Islet precursor cell (in vitro differentiated cells): ENCODE data around the gene ANAPC1.
A peak's percentile ranks its signal among the peaks of the same experiment; 100 is the strongest.
"Not testable (repeated sequence)": the region's sequence is repeated elsewhere in the genome, so short reads cannot be mapped to it uniquely, and the experiment has no call there.

Experiments
- DNase-seq: peaks from one replicate; pipeline ENCODE4 v3.0.0-alpha.2; 2018

ANAPC1 gene

DNA sequence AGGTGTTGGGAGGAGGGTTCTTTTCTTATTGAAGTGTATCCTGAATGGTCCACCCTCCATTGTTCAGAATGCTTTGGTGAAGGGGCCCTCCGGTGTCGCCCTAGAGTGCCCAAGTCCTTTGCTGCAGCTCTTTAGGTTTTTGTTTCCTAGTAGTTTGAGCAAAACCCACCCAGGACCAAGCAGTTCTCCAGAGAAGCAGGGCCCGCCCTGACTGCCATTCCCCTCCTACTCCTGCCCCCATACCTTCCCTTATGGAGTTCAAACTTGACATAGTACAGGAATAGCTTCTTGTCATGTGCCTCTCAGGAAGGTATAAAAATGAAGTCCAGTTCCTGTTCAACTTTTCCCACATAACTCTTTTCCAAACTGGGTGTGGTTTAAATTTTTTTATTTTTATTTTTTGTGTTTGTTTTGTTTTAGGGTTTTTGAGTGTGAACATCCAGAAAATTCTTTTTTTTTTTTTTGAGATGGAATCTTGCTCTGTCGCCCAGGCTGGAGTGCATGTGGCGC, 20.0 kb upstream of the ANAPC1 start:
- DNase-seq, result no peak

DNA sequence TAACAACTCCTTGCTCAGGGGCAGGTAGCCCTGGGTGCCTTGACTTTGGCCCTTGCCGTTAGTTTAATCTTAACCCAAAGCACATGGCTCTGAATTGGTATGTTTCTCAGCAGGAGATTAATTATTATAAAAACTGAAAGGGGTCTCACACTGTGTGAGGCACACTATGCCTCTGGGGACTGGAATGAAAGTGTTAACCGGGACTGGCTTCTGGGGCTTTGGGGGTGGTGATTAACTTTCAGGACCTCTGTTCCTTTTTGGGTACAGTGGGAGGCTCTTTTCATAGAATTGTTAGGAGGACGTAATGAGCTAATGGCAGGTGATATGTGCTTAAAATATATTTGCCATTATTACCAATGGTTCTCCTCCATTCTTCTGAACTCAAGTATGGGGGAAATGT, 19.5 kb upstream of the ANAPC1 start:
- no peak for DNase-seq

DNA sequence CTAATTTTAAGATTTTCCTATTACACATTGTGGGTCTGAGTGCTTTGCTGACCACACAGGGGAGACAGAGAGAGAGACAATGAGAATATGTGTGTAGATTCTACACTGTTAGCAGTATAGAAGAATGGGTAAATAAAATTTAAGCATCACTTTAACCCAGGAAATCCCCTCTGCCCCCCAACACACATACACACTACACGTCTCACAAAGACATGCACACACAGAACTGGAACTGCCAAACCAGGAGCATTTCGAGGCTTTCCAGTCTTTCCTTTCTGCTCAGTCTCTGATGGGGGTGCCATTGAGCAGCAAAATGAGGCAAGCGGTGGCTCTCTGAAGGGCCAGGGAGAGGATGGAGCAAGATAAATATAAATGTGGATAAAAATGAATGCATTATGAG, 16.9 kb upstream of the ANAPC1 start:
- DNase-seq, result no peak

DNA sequence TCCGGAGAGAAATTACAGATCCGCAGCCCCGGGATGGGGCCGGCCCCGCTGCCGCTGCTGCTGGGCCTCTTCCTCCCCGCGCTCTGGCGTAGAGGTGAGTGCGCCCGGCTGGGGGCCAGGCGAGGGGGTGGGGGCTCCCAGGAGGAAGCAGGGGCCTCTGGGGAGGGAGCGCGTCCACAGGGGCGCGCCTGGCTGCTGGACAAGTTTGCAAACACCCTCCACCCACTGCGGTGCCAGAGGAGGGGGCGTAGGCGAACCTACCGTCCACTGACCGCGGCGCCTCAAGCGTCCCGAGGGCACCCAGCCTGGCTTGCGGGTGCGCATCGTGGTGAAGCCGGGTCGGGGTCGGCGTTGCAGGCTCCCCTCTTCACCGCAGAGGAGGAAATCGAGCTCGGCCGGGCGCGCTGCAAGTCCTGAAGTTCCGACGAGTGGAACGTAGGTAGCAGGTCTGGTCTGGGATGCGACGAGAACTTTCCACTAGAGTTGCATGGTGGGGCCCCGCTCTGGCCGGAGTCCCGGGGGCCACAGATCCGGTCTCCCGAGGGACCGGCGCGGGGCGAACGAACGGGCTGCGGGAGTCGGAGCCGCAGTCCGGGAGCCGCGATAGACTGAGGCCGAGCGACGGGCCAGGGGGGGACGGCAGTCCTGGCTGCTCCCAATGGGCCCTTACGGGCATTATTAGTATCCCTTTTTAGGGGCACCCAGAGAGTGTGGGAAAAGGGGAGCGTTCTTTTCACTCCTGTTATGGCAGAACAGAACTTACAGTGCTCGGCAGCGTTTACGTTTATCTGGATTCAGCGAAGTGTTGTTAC, 14.9 kb upstream of the ANAPC1 start:
- DNase-seq, result no peak

DNA sequence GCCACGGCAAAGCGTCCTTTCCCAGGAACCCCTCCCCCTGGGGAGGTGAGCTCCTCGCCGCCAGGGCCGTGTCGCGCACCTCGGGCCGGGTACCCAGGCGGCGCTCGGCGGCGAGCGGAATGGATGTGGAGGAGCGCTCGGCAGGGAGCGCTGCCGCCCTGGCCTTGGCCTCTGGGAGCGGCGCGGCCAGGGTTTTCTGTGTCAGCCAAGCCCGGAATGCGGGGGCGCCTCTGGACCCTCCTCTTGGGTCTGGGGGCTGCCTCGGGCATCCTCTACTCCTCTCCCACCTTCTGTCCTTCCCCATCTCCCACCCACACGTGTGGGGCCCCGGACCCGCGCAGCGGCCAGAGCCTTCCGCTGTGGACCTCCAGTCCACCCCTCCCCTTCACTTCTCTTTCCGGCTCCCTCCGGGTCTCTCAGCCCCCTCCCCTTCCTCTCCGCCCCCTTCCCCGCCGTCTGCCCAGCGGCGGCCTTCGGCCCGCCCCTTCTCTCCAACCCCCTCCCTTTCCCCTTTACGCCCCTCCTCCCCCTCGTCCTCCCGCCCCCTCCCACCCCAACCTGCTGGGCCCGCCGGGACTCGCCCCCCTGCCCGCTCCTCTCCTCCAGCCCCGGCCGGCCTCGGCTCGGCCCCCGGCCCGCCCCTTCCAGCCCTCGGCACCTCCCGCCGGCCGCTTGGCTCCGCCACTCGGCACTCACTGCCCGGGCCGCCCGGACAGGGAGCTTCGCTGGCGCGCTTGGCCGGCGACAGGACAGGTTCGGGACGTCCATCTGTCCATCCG, 14.1 kb upstream of the ANAPC1 start, which contains the start of gene MERTK:
Gene MERTK (plus strand): TSS at position 684 of the 779 bp plus-strand sequence. CDS start 129 bp downstream, outside the sequence.
- DNase-seq, result peak; percentile 98

DNA sequence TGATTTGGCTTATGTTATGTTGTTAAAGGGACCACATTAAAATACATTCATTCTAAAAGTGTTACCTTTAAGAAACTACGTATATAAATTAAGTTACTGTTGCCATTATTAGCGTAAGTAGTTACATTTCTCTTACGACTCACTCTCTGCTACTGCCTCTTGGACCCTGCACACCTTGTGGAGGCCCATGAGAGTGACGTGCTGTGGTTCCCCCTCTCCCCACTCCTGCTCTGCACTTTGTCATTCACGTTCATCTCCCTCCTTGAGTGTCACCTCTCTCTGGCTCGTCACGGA, 13.6 kb upstream of the ANAPC1 start:
- DNase-seq, result no peak

DNA sequence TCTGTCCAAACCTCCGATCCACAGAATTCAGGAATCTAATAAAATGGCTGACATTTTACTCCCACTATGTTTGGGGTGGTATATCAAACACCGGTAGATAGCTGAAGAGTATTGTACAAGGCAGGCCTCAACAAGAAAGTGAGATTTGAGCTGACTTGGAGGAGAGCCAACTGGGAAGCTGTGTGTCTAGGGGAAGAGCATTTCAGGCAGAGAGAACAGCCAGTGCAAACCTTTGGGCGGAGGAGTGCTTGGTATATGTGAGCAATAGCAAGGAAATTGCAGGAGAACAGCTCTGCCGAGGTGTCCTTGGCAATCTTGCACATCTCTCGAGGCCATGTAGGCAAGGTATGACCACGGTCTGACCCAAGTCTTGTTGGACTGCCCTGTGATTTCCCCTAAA, 12.6 kb upstream of the ANAPC1 start:
- no peak for DNase-seq

DNA sequence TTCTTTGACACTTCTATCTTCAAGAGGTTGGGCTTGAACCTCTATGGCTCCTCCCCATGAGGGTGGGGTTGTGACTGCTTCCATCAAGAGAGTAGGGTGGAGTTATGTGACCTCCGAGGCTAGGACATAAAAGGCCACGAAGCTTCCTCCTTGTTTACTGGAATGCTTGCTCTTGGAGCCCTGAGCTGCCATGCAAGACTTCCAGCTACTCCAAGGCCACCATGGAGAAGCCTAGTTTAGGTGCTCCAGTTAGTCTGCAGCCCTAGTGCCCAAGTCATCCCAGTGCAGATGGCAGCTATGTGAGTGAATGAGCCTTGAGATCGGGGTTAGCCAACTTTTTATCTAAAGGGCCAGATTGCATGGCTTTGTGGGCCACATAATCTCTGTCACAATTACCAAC, 12.0 kb upstream of the ANAPC1 start:
- DNase-seq, result no peak

DNA sequence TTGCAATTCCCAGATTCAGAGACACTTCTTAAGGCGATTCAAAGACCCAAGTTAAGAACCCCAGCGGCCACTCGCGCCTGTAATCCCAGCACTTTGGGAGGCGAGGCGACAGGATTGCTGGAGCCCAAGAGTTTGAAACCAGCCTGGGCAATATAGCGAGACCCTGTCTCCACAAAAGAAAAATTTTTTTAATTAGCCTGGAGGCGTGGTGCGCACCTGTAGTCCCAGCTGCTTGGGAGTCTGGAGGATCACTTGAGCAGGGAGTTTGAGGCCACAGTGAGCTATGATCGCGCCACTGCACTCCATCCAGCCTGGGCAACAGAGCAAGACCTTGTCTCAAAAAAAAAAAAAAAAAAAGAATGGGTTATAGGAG, 585 bp upstream of the ANAPC1 start:
- no peak for DNase-seq

DNA sequence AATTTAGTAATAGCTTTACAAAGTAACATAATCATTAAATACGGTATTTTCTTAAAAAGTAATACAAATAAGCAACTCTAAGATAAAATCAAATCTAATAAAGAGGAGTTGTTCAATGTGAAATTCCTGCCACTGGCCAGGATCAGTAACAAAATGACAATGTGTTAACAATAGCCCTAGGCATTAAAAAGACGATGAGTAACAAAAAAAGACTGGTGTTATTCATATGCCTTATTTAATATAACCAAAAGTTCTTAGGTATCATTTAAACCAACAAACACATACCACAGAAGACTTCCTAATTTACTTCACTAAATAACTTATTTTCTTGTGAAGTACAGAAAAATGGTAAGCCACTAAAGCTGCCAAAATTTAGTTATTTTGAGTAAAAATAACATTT, 11.2 kb downstream of the ANAPC1 start:
- DNase-seq, result not testable (repeated sequence)

DNA sequence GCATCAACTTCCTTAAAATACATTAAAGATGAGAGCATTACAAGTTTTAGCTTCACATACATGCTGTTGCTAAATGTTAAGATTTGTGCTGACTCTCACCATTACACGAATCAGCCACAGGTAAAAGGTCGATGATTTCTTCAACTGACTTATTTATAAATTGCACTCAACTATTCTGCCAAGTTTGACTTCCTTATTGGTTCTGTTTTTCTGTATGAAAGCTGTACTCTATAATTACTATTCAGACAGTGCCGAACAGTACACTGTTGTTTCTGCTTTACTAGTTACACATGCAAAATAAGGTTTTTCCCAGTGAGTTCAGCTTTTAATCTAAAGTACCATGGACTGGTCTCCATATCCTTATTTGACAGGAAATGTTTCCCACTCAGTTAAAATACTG, 18.9 kb downstream of the ANAPC1 start:
- not testable (repeated sequence) for DNase-seq

DNA sequence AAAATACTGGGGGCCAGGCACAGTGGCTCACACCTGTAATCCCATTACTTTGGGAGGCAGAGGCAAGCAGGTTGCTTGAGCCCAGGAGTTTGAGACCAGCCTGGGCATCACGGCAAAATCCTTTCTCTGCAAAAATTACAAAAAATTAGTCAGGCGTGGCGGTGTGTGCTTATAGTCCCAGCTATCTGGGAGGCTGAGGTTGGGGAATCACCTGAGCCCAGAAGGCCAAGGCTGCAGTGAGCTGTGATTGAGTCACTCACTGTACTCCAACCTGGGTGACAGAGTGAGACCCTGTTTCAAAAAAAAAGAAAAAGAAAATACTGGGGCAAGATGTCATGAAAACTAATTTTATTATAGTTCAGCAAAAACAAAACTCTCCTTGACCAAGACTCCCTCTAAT, 24.0 kb downstream of the ANAPC1 start:
- DNase-seq, result not testable (repeated sequence)

DNA sequence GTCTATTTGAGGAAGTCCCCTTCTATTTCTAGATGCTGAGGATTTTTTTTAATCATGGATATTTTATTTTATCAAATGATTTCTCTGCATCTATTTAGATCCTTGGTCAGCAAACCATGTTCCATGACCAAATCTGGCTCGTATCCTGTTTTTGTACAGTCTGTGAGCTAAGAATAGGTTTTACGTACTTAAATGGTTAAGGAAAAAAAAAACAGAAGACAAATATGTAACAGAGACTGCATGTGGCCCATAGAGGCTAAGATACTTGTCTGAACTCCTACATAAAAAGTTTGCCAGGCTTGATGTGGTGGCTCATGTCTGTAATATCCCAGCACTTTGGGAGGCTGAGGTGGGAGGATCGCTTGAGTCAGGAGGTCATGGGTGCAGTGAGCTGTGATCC, 31.4 kb downstream of the ANAPC1 start:
- DNase-seq, result not testable (repeated sequence)

DNA sequence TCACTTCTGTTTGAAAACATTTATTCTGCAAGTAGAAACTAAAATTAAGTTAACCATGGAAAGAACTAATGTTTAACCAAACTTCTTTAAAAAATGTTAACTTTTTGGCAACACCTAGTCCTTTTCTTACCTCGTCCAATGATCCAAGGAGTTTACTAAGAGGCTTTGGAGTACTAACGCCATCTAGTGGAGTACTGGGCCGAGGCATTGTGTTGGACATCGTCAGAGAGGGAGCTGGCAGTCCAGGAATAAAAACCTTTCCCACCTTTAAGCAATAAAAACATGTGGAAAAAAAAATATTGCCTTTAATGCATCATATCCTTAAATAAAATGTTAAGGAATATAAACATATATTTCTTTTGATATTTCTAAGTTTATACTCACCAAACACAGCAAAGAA, 33.3 kb downstream of the ANAPC1 start:
- not testable (repeated sequence) for DNase-seq

DNA sequence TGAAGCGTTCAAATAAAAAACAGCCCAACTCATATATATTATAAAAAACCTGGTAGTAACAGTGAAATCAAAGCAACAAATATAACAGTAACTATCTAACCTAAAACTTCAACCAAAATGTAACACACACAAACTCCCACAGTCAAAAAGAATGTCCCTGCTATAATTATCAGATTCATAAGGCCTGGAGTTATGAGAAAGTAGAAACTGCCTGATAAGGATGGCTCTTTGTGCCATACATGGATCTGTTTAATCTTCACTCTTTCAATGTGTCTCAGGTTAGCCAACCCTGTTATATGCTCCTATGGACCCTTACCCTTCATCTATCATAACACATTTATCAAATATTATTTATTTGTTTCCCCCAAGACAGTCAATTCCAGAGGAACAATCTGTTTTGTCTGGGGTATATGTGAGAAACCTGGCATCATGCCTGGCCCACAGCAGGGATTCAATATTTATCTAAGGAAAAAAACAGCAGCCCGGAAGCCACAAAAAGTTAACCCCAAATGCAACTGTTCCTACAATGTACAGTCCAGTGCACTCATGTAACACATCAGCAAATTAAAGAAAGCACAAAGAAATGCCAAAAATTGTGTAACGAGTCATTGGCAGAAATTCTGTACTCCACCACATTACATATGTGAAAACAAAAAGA, 44.2 kb downstream of the ANAPC1 start:
- DNase-seq, result not testable (repeated sequence)

DNA sequence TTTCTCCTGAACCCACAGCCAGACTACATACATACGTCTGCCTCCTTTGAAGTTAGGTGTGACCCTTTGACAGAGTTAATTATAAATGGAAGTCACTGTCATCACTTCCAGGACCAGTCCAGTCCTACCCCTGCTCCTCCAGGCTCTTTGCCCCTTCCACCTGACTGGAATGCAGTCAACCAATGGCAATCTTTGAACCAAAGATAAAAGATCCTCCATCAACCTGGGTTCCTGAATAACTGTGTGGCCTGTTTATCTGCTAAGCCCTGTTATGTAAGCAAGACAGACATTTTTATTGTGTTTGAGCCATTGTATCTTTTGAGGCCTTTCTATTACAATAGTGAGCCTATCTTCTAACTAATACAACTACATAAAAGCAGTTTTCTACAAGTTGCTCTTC, 45.0 kb downstream of the ANAPC1 start:
- DNase-seq, result not testable (repeated sequence)

DNA sequence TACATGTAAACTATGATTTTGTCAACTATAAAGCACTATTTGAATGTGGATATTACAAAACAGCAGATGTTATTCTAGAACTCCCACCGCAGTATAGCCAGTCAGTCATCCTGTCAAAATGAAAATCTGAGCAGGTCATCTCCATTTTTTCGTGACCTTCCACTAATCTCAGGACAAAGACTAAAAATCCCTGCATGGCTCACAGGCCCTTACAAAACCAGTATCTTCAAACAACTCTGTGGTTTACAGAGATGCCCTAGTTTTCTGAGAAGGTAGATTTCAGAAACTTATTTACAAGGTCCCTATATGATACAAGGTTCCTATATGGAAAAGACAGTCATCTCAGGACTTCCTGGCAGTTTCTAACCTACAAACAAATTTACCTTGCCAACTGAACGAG, 49.8 kb downstream of the ANAPC1 start:
- DNase-seq, result not testable (repeated sequence)

DNA sequence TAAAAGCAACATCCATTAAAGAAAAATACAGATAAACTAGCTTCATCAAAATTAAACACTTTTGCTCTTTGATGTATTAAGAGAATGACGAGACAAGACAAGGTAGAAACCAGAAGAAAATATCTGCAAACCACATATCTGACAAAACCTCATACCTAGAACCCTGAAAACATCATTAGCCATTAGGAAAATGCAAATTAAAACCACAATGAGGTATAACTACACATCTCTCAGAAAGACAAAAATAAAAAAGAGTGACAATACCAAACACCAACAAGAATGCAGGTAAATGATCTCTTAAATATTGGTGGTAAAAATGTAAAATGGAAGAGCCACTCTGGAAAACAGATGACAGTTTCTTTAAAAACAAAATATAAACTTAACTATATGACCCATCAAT, 53.5 kb downstream of the ANAPC1 start:
- DNase-seq, result not testable (repeated sequence)

DNA sequence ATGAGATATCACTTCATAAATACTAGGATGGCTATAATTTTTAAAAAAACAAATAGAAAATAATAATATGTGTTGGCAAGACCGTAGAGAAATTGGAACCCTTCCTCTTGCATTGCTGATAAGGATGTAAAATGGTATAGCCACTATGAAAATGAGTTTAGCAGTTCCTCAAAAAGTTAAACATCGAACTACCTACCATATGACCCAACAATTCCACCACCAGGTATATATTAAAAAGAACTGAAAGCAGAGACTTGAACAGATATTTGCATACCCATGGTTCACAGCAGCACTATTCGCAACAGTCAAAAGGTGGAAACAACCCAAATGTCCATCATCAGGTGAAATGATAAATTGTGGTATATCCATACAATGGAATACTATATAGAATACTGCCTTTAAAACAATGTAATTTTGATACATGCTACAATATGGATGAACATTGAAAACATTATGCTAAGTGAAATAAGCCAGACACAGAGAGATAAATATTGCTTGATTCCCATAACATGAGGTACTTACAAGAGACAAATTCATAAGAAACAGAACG, 55.7 kb downstream of the ANAPC1 start:
- not testable (repeated sequence) for DNase-seq

DNA sequence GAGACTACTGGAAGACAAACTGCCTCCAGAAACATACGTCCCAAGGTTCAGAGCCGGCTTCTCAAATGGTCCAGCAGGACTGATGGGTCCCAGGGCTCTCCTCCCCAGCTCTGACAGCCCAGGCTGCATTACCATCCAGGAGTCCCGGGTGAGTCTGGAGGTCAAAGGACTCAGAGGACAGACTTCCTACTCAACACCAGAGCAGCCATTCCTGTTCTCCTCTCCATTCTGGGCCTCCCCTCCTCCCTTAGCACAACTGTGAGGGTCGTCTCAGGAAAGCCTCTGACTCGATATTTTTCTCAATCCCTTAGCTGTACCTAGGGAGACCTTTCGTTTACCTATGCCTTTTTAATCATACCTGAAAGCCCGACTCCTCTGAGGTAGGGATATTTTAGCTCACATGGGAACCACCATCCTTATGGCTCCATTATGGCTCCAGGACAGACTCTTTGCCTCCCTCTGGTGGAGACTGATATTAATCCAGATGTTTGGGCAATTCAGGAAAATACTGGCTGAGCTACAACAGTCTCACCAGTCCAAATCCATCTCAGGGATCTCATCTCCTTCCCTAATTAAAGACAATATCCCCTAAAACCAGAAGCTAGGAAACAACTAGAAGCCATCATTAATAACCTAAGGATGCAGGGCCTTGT, 70.9 kb downstream of the ANAPC1 start:
- not testable (repeated sequence) for DNase-seq

DNA sequence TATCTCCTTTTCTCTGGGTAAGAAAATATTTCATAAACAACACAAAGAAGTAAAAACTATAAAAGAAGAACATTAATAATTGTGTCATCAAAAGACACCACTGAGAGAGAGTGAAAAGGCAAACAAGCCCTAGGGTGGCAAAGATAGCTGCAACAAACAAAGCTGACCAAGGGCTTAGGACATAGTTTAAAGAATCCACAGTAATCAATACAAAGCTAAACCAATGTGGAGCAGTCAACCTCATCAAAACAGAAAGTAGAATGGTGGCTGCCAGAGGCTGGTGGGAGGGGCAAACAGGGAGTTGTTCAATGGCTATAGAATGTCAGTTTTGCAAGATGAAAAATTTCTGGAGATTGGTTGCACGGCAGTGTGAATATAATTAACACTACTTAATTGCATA, 93.4 kb downstream of the ANAPC1 start:
- not testable (repeated sequence) for DNase-seq

DNA sequence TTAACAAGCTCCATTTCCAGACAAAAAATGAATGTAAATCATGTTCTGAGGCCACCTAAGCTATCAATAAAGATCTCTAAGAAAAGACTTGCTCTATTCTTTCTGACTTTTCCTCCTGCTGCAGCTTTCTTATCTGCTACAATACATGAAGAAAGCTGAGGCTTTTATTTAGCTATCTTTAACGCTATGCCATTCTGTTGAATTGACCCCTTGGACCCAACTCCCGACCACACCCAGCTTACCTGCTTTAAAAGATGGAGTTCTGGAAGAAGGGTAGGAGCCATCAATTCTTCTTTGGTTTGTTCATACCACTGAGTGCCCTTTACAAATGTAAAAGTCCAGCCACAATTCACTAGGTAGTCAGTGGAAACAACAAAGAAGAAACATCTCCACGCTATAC, 99.9 kb downstream of the ANAPC1 start:
- DNase-seq, result not testable (repeated sequence)

DNA sequence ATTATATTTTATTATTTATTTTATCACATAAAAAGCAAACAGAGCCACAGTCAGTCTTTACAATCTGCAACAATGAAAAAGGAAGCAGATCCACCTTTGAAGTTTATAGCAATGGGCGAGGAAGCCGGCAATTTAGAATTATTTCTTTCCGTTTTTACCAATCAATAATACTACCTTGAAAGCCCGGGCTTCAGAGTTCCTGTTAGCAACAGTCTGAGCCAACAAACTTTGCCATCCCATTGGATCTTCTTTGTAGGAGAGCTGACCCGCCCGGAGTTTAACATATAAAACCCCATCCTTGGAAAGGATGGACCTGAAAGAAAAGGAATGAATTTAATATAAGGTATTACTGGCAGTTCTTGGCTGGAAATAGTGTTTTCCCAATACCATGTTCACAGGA, 101.8 kb downstream of the ANAPC1 start:
- not testable (repeated sequence) for DNase-seq
